Heart left ventricle (tissue), 16 donors: ENCODE data around the gene CHCHD3. TPM values are rescaled to one million over a fixed set of nuclear protein-coding genes. Genes with fewer than 3 reads are reported as not detected.

Experiments used
- ATAC-seq, 4 donors: fragments of 200-7000 bp; cut with Tn5 transposase; one replicate each; pipeline ENCODE4 v1.9.1; 2020 to 2022; ENCODE audit warnings: moderate library complexity in 4 of 4, mild to moderate bottlenecking in 3 of 4, moderate number of reproducible peaks in 1 of 4
- DNase-seq, 5 donors: peaks; one replicate each; pipeline ENCODE4 v3.0.0-alpha.2; 2020
- H3K27ac ChIP-seq, 12 donors: fragments of 200-600 bp; sonication (generic) in 4 of 12; one replicate each; pipeline versions ENCODE4 v1.5.0 to v1.8.0; 2016 to 2022; ENCODE audit warnings: mild to moderate bottlenecking in 2 of 12
- H3K27me3 ChIP-seq, 9 donors: fragments of 200-600 bp; sonication (generic) in 2 of 9; one replicate each; pipeline versions ENCODE4 v1.5.1 to v1.8.0; 2016 to 2022; ENCODE audit warnings: mild to moderate bottlenecking in 3 of 9
- H3K36me3 ChIP-seq, 9 donors: fragments of 200-600 bp; sonication (generic) in 2 of 9; one replicate each; pipeline versions ENCODE4 v1.5.0 to v1.8.0; 2018 to 2022; ENCODE audit warnings: mild to moderate bottlenecking in 2 of 9
- H3K4me1 ChIP-seq, 12 donors: fragments of 200-600 bp; sonication (generic) in 4 of 12; one replicate each; pipeline versions ENCODE4 v1.5.0 to v1.8.0; 2016 to 2022; ENCODE audit warnings: mild to moderate bottlenecking in 3 of 12
- H3K4me3 ChIP-seq, 12 donors: fragments of 200-600 bp; sonication (generic) in 4 of 12; one replicate each; pipeline versions ENCODE4 v1.5.0 to v1.8.0; 2017 to 2022; ENCODE audit warnings: mild to moderate bottlenecking in 9 of 12, moderate library complexity in 4 of 12
- H3K9me3 ChIP-seq, 12 donors: fragments of 200-600 bp; sonication (generic) in 4 of 12; one replicate each; pipeline versions ENCODE4 v1.5.0 to v1.8.0; 2016 to 2022; ENCODE audit warnings: mild to moderate bottlenecking in 1 of 12
- POLR2A ChIP-seq, 2 donors: fragments of 450-650 bp; IDR thresholded peaks; one replicate each; pipeline ENCODE4 v1.6.1; 2017; ENCODE audit warnings: antibody characterized with exemption in 2 of 2, mild to moderate bottlenecking in 2 of 2, moderate library complexity in 2 of 2
- WGBS, 4 donors: extraction: QIAGEN DNeasy Blood & Tissue Kit in 2 of 4; methylation state at CpG; one replicate each; pipeline versions ENCODE4 v1.1.5 to v1.1.7; 2013 to 2018; 5-methylcytosine and 5-hydroxymethylcytosine counted together
- intact Hi-C, 10 donors: fragments of 100-400 bp; cut with DNase I; formaldehyde crosslinking; loops; one replicate each; pipeline versions ENCODE4 v1.11.1 to v1.14.2; 2022
- polyA plus RNA-seq, 2 donors: library from polyadenylated mRNA; stranded (reverse); fragments of 200-250 nt; gene quantifications; one replicate each; pipeline ENCODE4 v1.2.3, GENCODE V29; 2013
- total RNA-seq, 9 donors: library from RNA; depleted of rRNA in 2 of 9; stranded (reverse); fragments of >200 nt in 2 of 9; fragmentation: NEBNext Ultra II Directional in 3 of 9; extraction: Animal tissue kit (Norgen Biotek cat#: 25700) in 3 of 9; gene quantifications; one replicate each; pipeline versions ENCODE4 v1.1.0 to v1.2.4, GENCODE V29; 2016 to 2023
- TF ChIP-seq, protein P1 (sequence below), 12 donors: fragments of 200-600 bp; sonication (generic) in 4 of 12; IDR thresholded peaks; one replicate each; pipeline versions ENCODE4 v1.5.0 to v1.8.0; 2018 to 2022; ENCODE audit warnings: antibody characterized with exemption in 12 of 12, mild to moderate bottlenecking in 5 of 12
- donor health status: ischemic (EF 13 %, LVEDD 7.1; RV severe dilation, severe dysfunction).
- donor health status: healthy with polysubstance abuse.
- donor health status: DM: no; HTN: yes; CAD: no.
- donor health status: DM: no; HTN: no; CAD: no.
- donor health status: ischemic (EF 25% LVEDD 6.9; RV normal size, moderate dysfunction).
- donor health status: ischemic (EF 25% LVEDD 5.7; RV mildly dilated, moderate dysfunction).
- donor health status: healthy.
- donor health status: DM: yes; HTN: yes; CAD: no.
- donor health status: ischemic (EF 35%, LVEDD 5.7; RV mildly dilated, moderate dysfunction).
- donor health status: nonischemic (EF 11% LVEDD 7.7; RV severe dilation, severe dysfunction).
- donor health status: DM: yes; HTN: yes; CAD: no.
- donor health status: PGD.
- donor health status: ischemic (EF 29% LVEDD 5.4; RV normal size, mild dysfunction).
- donor health status: nonischemic (EF 23%, LVEDD 6.1; RV moderate dilation, normal function).

The CHCHD3 gene
- total and polyA plus RNA-seq, 11 donors = 92.9 to 197 (median 176) TPM

- TF ChIP-seq, protein P1, sequence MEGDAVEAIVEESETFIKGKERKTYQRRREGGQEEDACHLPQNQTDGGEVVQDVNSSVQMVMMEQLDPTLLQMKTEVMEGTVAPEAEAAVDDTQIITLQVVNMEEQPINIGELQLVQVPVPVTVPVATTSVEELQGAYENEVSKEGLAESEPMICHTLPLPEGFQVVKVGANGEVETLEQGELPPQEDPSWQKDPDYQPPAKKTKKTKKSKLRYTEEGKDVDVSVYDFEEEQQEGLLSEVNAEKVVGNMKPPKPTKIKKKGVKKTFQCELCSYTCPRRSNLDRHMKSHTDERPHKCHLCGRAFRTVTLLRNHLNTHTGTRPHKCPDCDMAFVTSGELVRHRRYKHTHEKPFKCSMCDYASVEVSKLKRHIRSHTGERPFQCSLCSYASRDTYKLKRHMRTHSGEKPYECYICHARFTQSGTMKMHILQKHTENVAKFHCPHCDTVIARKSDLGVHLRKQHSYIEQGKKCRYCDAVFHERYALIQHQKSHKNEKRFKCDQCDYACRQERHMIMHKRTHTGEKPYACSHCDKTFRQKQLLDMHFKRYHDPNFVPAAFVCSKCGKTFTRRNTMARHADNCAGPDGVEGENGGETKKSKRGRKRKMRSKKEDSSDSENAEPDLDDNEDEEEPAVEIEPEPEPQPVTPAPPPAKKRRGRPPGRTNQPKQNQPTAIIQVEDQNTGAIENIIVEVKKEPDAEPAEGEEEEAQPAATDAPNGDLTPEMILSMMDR (IDR thresholded peaks at IDR 0.05) = no peak
- no peak for TF ChIP-seq POLR2A (IDR thresholded peaks at IDR 0.05)
- Histone ChIP-seq H3K4me1 (peaks cover 0 to 13% (median 0%) of the 10 kb centered on the region in 12 donors), H3K27ac (no peak overlapping the region), H3K27me3 (no peaks in the 10 kb centered on the region), H3K36me3 (peaks cover 0 to 17% (median 8%) of the 10 kb centered on the region in 9 donors), H3K4me3 (no peak overlapping the region), H3K9me3 (no peaks in the 10 kb centered on the region)
- WGBS, 4 donors = 56 to 79% (median 75%) methylated on average over 2 of the region's 2 CpGs
- intact Hi-C loops = no loop called here
- no peak for ATAC-seq
- no peak for DNase-seq
Observed at GRCh38 chr7:132882714-132883428, 199.0 kb downstream of the CHCHD3 start.

DNA sequence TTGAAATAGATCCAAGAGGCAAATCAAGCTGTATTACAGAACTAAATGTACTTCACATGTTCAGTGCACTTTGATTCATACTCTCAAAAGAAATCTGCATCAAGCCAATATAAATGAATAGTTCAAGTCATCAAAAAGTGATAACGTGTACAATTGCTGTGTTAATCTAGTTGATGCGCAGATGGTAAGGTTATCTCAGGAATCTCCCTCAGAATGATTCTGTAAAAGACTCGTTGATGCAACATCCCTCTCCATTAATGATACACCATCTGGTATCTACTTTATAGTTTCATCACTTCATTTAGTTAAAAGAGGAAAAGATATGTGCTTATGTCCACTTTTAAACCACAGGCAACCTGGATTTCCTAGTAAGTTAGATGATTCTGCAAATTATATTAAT lies 200.6 kb downstream of the CHCHD3 start:
- Histone ChIP-seq H3K9me3 (no peaks in the 10 kb centered on the region), H3K27me3 (no peaks in the 10 kb centered on the region), H3K36me3 (peaks cover 0 to 17% (median 8%) of the 10 kb centered on the region in 9 donors), H3K4me1 (peaks cover 0 to 13% (median 0%) of the 10 kb centered on the region in 12 donors), H3K4me3 (no peak overlapping the region), H3K27ac (no peak overlapping the region)
- intact Hi-C loops = no loop called here
- DNase-seq (no peak), ATAC-seq (no peak)
- WGBS, 4 donors = 60 to 68% (median 66%) methylated on average over 3 of the region's 3 CpGs
- TF ChIP-seq, protein P1 (IDR thresholded peaks at IDR 0.05) = no peak
- no peak for TF ChIP-seq POLR2A (IDR thresholded peaks at IDR 0.05)

- no peak overlapping the region for H3K27ac ChIP-seq
- intact Hi-C loops = no loop called here
- peaks cover 0 to 9% (median 0%) of the 10 kb centered on the region in 9 donors for H3K36me3 ChIP-seq
- TF ChIP-seq, protein P1 (IDR thresholded peaks at IDR 0.05) = no peak
- no peak for TF ChIP-seq POLR2A (IDR thresholded peaks at IDR 0.05)
- no peak overlapping the region for H3K4me3 ChIP-seq
- no peaks in the 10 kb centered on the region for H3K9me3 ChIP-seq
- WGBS, 4 donors = 93 to 94% (median 94%) methylated on average over 7 of the region's 7 CpGs
- H3K27me3 ChIP-seq = no peaks in the 10 kb centered on the region
- H3K4me1 ChIP-seq = peaks cover 0 to 13% (median 0%) of the 10 kb centered on the region in 12 donors
- ATAC-seq (no peak), DNase-seq (no peak)
Observed at GRCh38 chr7:132879579-132879978, 202.3 kb downstream of the CHCHD3 start.

DNA sequence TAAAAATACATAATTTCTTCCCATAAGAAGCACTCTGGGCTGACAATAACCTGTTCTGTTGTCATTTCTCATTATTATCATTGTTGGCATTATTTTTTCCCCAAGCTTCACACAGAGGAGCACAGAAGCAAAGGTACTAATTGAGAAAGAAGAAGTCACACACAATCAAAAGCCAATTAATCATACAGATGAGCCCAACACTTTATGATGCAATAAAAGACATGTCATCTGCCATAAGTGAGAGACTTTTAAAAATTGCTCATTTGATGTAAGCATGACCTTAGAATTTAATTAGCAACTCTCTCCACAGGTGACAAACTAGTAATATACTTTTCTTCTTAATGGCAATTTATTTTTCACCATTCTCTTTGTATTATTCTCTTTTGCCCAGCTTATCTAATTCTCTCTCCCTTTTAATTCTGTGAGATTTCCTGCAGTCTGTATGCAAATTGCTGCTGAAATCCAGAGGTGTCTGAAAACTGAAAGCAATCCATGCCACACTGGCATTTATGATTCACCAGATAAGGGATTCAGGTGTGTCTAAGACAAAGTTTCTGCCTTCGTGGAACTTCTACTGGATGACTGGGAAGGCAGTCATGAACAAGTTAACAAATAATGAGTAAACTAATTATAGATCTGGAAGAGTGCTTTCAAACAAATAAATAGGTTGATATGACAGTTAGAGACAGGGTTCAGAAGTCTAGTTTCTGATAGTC lies 203.5 kb downstream of the CHCHD3 start:
- no peak for TF ChIP-seq POLR2A (IDR thresholded peaks at IDR 0.05)
- TF ChIP-seq, protein P1 (IDR thresholded peaks at IDR 0.05) = no peak
- 67 to 79% (median 75%) methylated on average over 1 of the region's 1 CpG for WGBS, 4 donors
- Histone ChIP-seq H3K4me3 (no peak overlapping the region), H3K9me3 (no peaks in the 10 kb centered on the region), H3K36me3 (no peaks in the 10 kb centered on the region), H3K27me3 (no peaks in the 10 kb centered on the region), H3K27ac (no peak overlapping the region), H3K4me1 (peaks cover 0 to 13% (median 0%) of the 10 kb centered on the region in 12 donors)
- no peak for ATAC-seq
- intact Hi-C loops = no loop called here
- no peak for DNase-seq
